Stimulated activated CD4-positive, alpha-beta T cell treated with anti-CD3 and anti-CD28 coated beads, Interleukin-12 subunit alpha, Interleukin-12 subunit beta, amount 100 ng/mL, for 48 hours (primary cell): ENCODE data around the gene EPHA6.

Experiments
- DNase-seq, 3 donors: peaks; one replicate each; pipeline ENCODE4 v3.0.0-alpha.2; 2020; ENCODE audit warnings: low read depth in 2 of 3, low spot score in 1 of 3

The EPHA6 gene

DNA sequence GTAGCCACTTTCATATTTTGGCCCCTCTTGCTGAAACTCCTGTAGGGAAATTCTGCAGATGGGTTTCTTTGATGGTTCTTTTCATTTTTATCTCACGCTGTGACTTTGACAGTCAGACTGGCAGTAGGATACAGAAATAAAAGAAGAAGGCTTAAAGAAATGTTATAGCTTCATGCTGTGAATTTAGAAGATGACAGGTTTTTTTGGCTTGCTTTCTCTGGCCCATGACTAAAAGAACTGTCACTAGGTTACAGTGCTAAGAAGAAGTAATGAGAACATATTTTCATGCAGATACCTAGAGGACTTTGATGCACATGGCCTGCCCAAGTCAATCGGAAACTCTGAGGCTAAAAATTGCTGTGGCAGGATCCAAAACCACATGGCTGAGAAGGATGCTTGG, 334.5 kb downstream of the EPHA6 start:
- no peak for DNase-seq

DNA sequence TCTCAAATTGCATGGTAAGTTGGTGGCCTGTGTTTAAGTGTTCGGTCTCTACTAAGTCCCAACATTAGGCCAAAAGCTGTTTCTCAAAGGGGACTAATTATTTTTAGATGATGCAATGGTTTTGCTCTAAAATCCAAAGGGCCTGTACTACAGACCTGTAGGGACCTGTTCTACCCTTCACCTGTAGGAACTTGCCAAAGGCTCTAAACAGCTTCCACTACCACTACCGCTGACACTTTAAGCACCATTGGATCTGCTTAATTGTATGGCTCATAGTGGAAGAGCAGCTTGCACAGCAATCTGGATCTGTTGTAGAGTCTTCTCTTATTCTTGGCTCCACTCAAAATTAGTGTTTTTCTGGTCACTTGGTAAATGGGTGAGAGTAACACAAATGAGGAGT, 346.8 kb downstream of the EPHA6 start:
- no peak for DNase-seq

GRCh38 chr3:97177242-97177641, 362.8 kb downstream of the EPHA6 start:
- no peak for DNase-seq

DNA sequence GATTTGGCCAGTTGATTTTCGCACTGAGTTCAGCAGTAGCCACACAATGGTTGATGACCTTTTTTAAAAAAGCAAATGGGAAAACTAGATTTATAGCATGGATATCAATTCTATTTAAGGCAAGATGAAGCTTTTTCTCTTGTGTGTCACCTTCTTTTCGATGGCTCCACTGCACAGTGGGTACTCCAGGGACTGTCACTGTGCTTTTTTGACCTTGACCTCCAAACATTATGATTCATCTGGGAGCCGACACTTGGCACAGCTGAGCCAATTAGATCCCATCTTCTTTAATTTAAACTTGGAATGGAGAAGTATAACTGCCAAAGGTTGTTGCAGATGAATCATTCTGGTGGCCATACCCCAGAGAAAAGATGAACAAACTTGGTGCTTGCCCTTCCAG, 367.3 kb downstream of the EPHA6 start:
- DNase-seq: no peak

DNA sequence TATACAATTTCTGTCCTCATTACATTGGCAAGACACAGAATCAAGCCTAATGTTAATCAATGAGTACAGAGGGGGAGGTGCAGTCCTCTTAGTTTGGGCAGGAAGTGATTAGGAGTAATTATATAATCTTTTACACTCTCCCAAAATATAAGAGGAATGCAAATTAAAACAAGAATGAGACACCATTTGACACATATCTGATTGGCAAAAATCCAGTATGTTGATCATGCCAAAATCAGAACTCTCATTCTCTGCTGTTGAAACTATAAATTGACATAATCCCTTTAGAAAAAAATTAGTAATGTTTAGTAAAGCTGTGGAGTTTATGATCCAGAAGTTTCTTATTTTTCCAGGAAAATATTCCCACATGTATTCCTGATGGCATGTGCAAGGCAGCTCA, 373.4 kb downstream of the EPHA6 start:
- no peak for DNase-seq

- DNase-seq: no peak
These were observed 375.4 kb downstream of the EPHA6 start for GRCh38 chr3:97189835-97190234.

- no peak for DNase-seq
These were observed 382.7 kb downstream of the EPHA6 start for GRCh38 chr3:97197083-97197482.

GRCh38 chr3:97197830-97198229, 383.4 kb downstream of the EPHA6 start:
- no peak for DNase-seq

DNA sequence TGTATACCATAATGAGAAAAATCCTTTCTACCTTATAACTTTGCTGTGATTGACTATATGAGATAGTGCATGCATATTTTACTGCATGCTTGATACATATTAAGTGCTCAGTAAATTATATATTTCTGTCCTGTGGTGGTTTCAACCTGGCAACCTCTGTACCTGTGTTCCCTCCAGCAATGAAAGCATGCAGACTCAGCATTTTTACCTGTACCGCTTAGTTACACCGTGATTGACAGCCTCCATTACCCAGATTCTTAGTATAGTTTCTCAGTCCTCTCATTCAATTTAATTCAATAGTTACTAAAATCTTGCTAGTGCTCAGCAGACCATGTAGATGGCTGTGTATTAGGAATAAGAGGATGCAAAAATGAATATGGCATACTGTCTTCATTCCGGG, 386.0 kb downstream of the EPHA6 start:
- DNase-seq: no peak

DNA sequence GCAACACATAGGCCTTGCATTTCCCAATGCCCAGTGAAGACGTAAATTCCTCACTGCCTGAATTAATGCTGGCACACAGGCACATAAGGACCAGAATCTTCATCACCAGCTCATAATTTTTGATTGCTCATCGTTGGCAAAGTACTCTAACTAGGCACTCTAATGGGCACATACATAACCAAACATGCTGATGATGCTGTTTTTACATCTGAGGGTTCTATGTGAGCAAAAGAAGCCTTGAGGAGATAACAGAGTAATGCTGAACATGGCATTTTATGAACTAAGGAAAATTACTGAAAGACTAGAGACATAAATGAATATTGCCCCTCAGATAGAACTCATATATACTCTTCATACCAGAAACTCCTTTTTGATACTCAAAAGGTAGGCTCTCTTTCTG, 387.4 kb downstream of the EPHA6 start:
- no peak for DNase-seq

- DNase-seq: no peak
These were observed 414.6 kb downstream of the EPHA6 start for GRCh38 chr3:97228966-97229365.

- DNase-seq: no peak
These were observed 416.1 kb downstream of the EPHA6 start for GRCh38 chr3:97230486-97230885.

GRCh38 chr3:97232393-97233034, 418.1 kb downstream of the EPHA6 start:
- no peak for DNase-seq

DNA sequence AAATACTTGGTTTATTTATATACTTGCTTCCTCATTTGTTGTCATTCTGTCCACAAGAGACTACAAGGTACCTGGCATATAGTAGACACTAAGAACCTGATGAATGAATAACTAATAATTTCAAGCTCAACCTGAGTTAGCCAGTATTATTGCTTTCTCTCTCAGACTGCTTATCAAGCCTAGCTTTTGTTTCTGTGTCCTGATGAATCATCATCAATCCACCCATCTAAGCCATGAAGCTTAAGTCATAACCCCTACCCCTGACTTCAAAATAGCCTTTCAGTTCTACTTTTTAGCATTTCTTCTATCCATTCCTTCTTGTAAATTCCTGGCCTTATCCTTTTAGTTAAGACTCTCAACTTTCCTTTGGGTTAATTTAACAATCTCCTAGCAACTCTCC, 420.8 kb downstream of the EPHA6 start:
- no peak for DNase-seq

DNA sequence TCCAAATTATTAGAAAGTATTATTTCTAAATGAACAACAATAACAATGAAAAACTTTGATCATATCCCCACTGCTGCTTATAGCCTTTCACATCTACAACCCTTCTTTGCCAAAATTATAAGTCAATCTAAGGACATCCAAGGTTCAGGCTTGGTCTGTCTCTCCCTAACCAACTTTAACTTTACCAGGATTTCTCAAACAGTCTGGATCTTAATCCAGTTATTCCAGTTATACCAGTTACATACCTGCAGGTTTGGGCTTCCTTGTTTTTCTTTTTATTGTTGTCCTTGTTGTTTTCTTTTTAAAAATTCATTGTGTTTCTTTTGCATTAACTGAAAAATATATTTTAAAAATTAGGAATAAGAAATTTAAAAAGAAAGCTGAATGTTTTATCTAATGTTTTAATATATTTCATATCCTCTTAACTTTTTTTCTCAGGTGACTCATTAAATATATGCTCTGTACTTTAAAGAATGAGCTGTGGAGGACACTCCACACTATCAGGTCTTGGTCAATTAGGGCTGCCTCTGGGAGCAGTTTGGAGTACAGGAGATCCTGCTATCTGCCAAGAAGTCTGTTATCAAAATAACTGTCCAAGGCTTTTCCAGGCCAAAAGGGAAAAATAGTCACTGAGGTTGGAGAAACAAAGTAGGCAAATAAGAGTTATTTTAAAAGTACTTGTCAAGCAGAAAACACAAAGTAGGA, 421.4 kb downstream of the EPHA6 start:
- DNase-seq: no peak

- DNase-seq: no peak
These were observed 427.0 kb downstream of the EPHA6 start for GRCh38 chr3:97241417-97241816.

DNA sequence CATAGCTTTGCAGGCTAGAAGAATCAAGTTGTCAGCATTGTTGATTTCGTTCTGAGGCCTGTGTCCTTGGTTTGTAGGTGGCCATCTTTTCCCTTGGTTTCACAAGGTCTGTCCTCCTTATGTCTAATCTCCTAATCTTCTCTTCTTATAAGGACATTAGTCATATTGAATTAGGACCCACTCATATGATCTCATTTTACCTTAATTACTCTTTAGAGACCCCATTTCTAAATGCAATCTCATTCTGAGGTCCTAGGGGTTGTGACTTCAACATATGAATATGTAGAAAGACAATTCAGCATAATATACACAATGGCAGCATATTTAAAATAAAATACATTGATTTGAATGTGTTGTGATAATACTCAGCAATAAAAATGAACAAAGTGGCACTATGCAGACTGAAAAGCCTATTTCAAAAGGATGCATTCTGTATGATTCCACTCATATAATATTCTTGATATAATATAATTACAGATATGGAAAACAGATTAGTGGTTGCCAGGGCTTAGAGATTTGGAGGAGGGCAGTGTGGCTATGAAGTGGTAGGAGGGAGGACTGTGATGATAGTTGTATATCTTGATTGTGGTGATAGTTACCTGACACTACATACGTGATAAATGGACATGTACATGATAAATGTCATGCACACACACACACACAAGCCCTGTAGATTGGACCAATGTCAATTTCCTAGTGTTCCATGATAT, 431.0 kb downstream of the EPHA6 start:
- no peak for DNase-seq

- no peak for DNase-seq
These were observed 441.7 kb downstream of the EPHA6 start for GRCh38 chr3:97256060-97256459.

DNA sequence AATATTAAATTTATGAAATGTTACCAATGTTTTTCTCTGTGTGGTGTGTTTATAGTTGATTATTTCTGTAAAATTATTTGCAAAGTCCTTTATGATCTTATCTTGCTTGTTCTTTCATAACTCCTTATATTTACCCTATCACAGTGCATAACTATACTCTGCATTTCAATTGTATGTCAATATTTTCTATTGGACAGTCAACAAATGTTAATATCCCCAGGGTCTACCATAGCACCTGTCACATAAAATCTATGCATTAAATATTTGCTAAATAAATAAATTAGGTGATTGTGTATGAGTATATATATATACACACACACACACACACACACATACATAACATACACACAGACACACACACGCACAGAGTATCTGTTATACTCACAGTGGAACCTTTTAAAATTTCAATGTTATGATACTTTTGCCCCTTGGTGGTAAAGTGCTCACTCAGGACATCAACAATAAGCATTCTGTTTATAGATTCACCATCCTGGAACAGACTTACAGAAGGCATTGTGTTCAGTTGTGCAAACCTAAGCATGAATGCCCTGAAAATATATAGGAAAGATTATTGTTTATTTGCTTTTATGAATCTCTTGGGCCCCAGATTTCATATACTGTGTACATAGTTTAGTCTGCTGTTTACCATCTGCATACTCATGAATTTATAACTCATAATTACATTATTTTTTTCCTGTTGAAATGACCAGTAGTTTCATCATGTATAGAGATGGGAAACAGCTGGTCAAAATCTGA, 443.7 kb downstream of the EPHA6 start:
- no peak for DNase-seq

DNA sequence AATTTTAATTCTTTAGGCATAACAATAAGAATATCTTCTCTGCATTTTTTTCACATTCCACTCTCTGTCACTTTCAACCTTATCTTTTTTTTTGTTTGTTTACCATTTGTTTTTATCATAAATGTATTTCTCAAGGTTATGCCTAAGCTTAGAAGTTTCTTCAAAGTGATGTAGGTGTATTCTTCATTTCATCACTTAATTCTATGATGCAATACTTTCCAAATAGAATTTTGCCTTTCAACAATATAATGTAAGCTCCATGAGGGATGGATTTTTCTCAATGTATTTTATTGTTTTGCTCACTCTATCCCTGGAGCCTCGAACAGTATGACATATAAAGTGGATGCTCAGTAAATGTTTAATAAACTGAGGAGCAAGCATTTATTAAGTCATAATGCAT, 444.9 kb downstream of the EPHA6 start:
- no peak for DNase-seq

- no peak for DNase-seq
These were observed 449.8 kb downstream of the EPHA6 start for GRCh38 chr3:97264180-97264579.
